NCI-H1694 treated with DMSO at 0.1 percent for 48 hours (cell line): ENCODE data around the gene CAPZB.

Source experiments
- DNase-seq: peaks from one replicate; lab custom pipeline; 2025; lab: John Stamatoyannopoulos, UW

Gene CAPZB

GRCh38 chr1:19385221-19385620, 100.1 kb downstream of the CAPZB start:
- DNase-seq = no peak

GRCh38 chr1:19384772-19385187, 100.6 kb downstream of the CAPZB start:
- no peak for DNase-seq

DNA sequence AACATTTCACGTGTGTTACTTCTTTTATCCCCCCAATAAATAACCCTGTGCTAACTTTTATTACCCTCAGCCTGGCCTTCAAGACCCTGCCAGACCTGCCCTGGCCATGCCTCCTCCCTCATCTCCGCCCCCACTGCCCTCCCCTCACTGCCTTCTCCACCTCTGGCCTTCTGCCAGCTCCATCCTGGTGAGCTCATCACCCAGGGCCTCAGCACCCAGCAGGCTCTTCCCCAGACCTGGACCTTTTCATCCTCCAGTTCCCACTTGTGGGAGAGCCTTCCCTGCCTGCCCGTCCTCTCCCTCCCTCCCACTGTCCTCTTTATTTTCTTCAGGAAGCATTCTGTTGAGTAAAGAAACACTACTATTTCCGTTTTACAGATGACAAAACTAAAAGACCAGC, 101.2 kb downstream of the CAPZB start:
- DNase-seq = no peak

DNA sequence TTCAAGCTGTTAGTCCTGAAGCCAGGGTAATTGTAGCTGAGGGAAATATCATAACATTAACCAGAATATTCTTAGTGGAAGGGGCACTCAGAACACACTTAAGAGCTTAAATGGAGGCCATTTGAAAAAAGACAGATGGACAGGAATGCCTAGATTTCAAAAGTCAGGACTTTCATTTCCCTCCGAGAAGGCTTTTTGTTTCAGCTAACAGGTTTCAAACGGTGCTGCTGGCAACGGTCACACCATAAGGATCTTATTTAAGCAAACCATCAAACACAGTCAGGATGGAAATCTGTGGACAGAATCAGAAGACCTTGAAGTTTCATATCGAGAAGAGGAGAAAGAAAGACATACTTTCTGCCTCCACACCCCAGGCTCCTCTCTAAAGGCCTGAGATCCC, 103.1 kb downstream of the CAPZB start:
- no peak for DNase-seq

- no peak for DNase-seq
Observed at GRCh38 chr1:19381261-19381660, 104.1 kb downstream of the CAPZB start.

GRCh38 chr1:19377812-19378718, 107.3 kb downstream of the CAPZB start:
- no peak for DNase-seq

GRCh38 chr1:19376428-19377372, 108.6 kb downstream of the CAPZB start:
- DNase-seq = no peak

GRCh38 chr1:19375631-19376400, 109.5 kb downstream of the CAPZB start:
- no peak for DNase-seq

GRCh38 chr1:19374926-19375325, 110.4 kb downstream of the CAPZB start:
- DNase-seq = no peak

DNA sequence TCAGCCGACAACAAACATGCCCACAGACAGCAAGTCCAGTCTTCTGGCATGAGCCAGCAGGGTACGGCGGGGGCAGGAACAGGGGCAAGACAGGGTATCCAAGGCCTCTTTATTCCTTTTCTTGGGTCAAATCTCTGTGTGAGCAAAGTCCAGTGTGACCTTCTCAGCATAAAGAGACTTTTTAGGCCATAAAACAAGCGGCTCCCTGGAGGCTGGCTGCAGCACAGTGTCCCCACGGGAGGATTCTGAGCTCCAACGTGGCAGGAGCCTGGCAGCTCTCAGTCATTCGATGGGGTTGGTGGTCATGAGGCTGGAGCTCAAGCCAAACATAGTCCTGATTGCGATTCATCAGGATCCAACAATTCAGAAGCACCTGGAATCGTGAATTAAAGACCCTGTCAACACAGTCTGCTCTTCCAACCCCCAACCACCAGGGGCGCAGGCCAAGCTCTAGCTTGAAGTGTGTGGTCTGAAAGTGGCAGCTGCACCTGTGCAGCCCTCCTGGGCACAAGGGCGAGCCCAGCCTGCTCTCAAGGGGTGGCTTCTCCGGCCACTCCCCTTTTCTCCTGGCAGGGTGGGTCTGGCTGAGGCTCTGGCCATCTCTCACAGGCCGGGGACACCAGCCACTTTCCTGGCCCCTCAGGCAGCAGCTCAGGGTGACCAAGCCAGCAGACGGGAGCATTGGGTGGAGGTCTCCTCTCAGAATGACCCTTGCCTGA, 111.1 kb downstream of the CAPZB start:
- no peak for DNase-seq

GRCh38 chr1:19373211-19374082, 111.9 kb downstream of the CAPZB start:
- no peak for DNase-seq

GRCh38 chr1:19372602-19373001, 112.7 kb downstream of the CAPZB start:
- DNase-seq = no peak

GRCh38 chr1:19372136-19372514, 113.2 kb downstream of the CAPZB start:
- DNase-seq = no peak

DNA sequence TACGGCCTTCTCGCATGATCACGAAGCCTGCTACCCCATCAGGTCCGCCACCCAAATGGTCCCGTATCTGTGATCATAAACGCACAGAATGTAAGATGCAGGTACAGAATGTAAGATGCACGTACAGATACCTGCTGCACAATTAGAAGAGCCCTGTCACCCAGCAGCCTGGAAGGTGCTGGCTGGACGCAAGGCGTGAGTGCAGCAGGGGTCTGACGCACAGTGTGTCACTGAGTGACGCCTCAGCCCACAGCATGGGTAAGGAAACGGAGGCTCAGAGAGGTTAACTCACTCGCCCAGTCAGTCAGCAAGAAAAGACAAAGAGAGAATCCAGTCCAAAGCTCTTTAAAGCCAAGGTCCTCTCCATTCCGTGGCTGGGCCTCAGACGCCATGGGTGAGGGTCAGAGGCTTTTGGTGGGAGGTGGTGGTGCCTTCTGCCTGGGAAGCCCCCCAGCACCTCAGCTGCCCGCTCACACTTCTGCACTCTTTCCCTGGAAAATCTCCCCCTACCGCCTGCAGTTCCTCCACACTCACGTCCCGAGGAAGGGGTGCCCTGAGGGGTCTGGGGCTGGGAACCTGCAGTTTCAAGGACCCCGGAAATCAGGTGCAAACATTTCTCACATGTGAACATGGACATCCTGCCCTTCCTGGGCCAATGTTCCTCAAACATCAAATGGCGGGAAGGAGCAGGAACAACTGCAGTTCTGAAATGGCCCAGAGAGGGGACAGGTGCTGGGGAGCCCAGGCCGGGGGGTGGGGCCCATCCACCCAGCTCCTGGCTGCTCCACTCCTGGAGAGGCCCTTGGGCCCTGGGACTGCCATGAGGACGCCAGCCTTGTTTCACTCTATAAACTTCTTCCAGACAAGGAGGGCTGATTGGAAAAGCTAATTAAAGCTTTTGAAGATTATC, 113.9 kb downstream of the CAPZB start:
- DNase-seq = no peak

DNA sequence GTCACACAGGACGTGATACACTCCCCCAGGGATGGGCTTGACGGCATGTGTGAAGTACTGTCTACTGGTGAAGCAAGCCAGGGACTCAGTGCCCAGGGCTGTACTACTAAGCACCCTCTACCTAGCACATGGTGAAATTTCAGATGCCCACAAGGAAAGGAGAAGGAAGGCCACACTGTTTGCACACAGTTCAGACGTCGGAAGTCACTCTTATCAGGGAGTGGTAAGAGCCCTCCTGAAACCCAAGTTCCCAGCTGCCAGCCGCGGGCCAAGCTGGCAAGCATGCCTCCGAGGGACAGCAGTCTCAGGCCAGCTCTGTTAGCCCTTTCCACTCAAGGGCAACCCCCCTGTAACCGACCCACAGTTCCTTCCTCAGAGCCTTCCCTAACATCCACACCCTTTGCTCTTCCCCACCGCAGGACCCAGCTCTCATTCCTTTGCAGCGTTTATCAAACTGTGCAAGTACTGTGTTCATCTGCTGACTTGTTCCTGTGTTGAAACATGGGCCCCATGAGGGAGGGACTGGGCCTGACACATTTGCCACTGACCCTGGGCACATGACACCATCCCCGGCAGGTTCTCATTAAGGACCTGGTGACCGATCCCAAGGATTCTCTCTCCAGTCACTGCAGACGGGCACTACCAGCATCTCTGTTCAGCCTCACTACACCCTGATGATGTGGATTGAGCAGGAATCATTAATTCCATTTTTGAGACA, 114.7 kb downstream of the CAPZB start:
- DNase-seq = no peak

DNA sequence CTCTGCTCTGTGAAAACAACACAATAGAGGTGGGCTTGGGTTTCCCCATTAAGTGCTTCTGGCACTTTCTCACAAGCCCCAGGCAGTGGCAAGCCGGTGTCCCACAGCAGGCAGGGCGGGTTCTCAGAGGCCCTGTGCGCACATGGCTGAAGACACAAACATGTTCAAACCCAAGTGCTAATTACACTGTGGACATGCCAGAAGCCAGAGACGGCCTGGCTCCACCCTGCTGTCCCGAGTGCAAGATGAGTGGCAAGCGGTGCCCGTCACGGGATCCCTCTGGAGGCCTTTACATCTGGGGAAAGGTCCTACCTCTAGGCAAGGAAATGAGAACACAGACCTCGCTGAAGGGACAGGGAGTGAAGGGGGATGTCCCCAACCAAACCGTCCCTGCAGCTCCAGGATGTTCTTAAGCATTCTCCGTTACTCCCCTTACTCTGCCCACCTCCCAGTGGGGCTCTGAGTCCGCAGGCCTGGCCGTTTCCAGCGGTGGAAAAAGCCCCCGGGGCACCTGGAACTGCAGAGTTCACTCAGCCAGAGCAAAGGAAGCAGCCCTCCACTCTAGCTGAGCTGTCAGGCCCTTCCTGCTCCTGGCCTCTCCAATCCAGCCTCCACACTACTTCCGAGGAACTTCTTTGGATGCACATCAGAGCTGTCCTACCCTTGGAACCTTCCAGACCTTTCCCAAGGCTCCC, 115.8 kb downstream of the CAPZB start:
- DNase-seq = no peak

DNA sequence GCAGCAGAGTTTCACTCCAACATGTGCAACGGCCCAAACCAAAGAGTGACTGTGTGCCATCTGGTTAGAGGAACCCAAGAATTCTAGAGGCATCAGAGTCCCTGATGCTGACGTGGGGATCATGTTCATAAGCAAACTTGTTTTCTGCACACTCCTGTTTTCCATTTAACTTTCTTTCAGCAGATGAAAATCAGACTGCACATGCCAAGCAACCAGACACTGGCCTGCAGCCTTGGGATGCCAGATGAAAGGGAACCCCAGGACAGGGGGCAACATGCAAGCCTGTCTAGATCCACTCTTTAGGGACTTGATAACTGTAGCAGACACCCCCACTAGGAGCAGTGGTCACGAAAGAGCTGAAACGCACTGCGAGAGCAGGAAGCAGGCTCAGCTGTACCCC, 116.4 kb downstream of the CAPZB start:
- no peak for DNase-seq

- DNase-seq = no peak
Observed at GRCh38 chr1:19368050-19368449, 117.3 kb downstream of the CAPZB start.
